ENCODE measurements around the gene SHMT2. TPM values are rescaled to one million over a fixed set of nuclear protein-coding genes. Genes with fewer than 3 reads are reported as not detected.
A peak's percentile ranks its signal among the peaks of the same experiment; 100 is the strongest.

The SHMT2 gene
- total RNA-seq, 1 donor from 2014 or later: 197 TPM

GRCh38 chr12:57212701-57213057, 16.8 kb upstream of the SHMT2 start:
- Mint-ChIP-seq H3K9me3 (ENCODE audit: unreplicated experiment) (no peaks in the 10 kb centered on the region), H3K4me3 (ENCODE audit: unreplicated experiment) (no peak overlapping the region), H3K4me1 (ENCODE audit: low read depth, unreplicated experiment) (peaks cover 29% of the 10 kb centered on the region), H3K36me3 (ENCODE audit: low read depth, unreplicated experiment) (peaks cover 20% of the 10 kb centered on the region), H3K27me3 (ENCODE audit: low read depth, unreplicated experiment) (peaks cover 12% of the 10 kb centered on the region), H3K27ac (ENCODE audit: unreplicated experiment) (no peak overlapping the region)
- no peak overlapping the region for H3K27ac ChIP-seq (ENCODE audit: low read depth, low read length)
- H3K27me3 ChIP-seq (ENCODE audit: insufficient read depth, low read length): peaks cover 22% of the 10 kb centered on the region
- H3K9ac ChIP-seq (ENCODE audit: low read length): no peak overlapping the region
- H3K9me3 ChIP-seq (ENCODE audit: insufficient read depth, low read depth, low read length): peaks cover 3% of the 10 kb centered on the region
- no peak overlapping the region for H2AFZ ChIP-seq (ENCODE audit: low read depth, low read length)
- FAIRE-seq (no peak), DNase-seq (ENCODE audit: low read depth) (no peak)
- no peak overlapping the region for H3K4me3 ChIP-seq (ENCODE audit: insufficient read depth, low read depth, low read length)
- peaks cover 2% of the 10 kb centered on the region for H3K36me3 ChIP-seq (ENCODE audit: insufficient read depth, low read length)
- peaks cover 11% of the 10 kb centered on the region for H3K4me1 ChIP-seq (ENCODE audit: insufficient read depth, low read length)
- no peaks in the 10 kb centered on the region for H3K79me2 ChIP-seq (ENCODE audit: insufficient read depth, low read length)
- H3K4me2 ChIP-seq (ENCODE audit: low read length): no peak overlapping the region
- TF ChIP-seq CTCF (IDR thresholded peaks at IDR 0.05; ENCODE audit: insufficient read depth, low read depth, low read length): no peak
- no peak for TF ChIP-seq EZH2 (IDR thresholded peaks at IDR 0.05; ENCODE audit: insufficient read depth, low read length)
- H4K20me1 ChIP-seq (ENCODE audit: insufficient read depth, low read length): peaks cover 77% of the 10 kb centered on the region

- FAIRE-seq: no peak
- Mint-ChIP-seq H3K4me1 (ENCODE audit: low read depth, unreplicated experiment) (peaks cover 29% of the 10 kb centered on the region), H3K9me3 (ENCODE audit: unreplicated experiment) (no peaks in the 10 kb centered on the region)
Measured at GRCh38 chr12:57213058-57213715, 16.3 kb upstream of the SHMT2 start.

More at GRCh38 chr12:57213058-57213715, 16.3 kb upstream of the SHMT2 start:
- no peak overlapping the region for H2AFZ ChIP-seq (ENCODE audit: low read depth, low read length)
- no peak overlapping the region for H3K9ac ChIP-seq (ENCODE audit: low read length)
- Mint-ChIP-seq H3K36me3 (ENCODE audit: low read depth, unreplicated experiment) (peaks cover 20% of the 10 kb centered on the region), H3K27me3 (ENCODE audit: low read depth, unreplicated experiment) (peaks cover 16% of the 10 kb centered on the region), H3K4me3 (ENCODE audit: unreplicated experiment) (peak overlapping the region; percentile 56), H3K27ac (ENCODE audit: unreplicated experiment) (peak overlapping the region; percentile 19)
- peaks cover 27% of the 10 kb centered on the region for H3K27me3 ChIP-seq (ENCODE audit: insufficient read depth, low read length)
- H3K9me3 ChIP-seq (ENCODE audit: insufficient read depth, low read depth, low read length): peaks cover 3% of the 10 kb centered on the region
- DNase-seq (ENCODE audit: low read depth): peak; percentile 46
- H3K4me1 ChIP-seq (ENCODE audit: insufficient read depth, low read length): peaks cover 11% of the 10 kb centered on the region
- no peak for TF ChIP-seq EZH2 (IDR thresholded peaks at IDR 0.05; ENCODE audit: insufficient read depth, low read length)
- TF ChIP-seq CTCF (IDR thresholded peaks at IDR 0.05; ENCODE audit: insufficient read depth, low read depth, low read length): peak; percentile 91
- H4K20me1 ChIP-seq (ENCODE audit: insufficient read depth, low read length): peaks cover 77% of the 10 kb centered on the region
- no peak overlapping the region for H3K4me2 ChIP-seq (ENCODE audit: low read length)
- H3K36me3 ChIP-seq (ENCODE audit: insufficient read depth, low read length): peaks cover 2% of the 10 kb centered on the region
- no peaks in the 10 kb centered on the region for H3K79me2 ChIP-seq (ENCODE audit: insufficient read depth, low read length)
- no peak overlapping the region for H3K27ac ChIP-seq (ENCODE audit: low read depth, low read length)
- no peak overlapping the region for H3K4me3 ChIP-seq (ENCODE audit: insufficient read depth, low read depth, low read length)
